K562 (cell line): ENCODE results near the gene SLC7A6OS. TPM values are rescaled to one million over a fixed set of nuclear protein-coding genes. Genes with fewer than 3 reads are reported as not detected.

Experiments used
- ARID1B ChIP-seq: fragments of 450-650 bp; IDR thresholded peaks from 2 replicates; pipeline ENCODE4 v1.6.1; 2016; ENCODE audit warnings: antibody characterized with exemption, mild to moderate bottlenecking, inconsistent platforms
- CBFA2T3 ChIP-seq: fragments of 450-650 bp; IDR thresholded peaks from 2 replicates; pipeline ENCODE4 v1.6.1; 2017
- CBFB ChIP-seq: sonication (generic); formaldehyde crosslinking; IDR thresholded peaks from 2 replicates; pipeline ENCODE4 v1.4.0; 2020; ENCODE audit warnings: mild to moderate bottlenecking, missing genetic modification reagents
- HNRNPH1 ChIP-seq: fragments of 200-400 bp; formaldehyde crosslinking; optimal IDR thresholded peaks from 2 replicates; pipeline ENCODE3; 2017; ENCODE audit warnings: low read depth, mild to moderate bottlenecking, low read length, moderate library complexity
- HNRNPLL ChIP-seq: fragments of 200-400 bp; formaldehyde crosslinking; IDR thresholded peaks from 2 replicates; pipeline ENCODE4 v1.6.1; 2017; ENCODE audit warnings: low read length, low read depth, mild to moderate bottlenecking; ENCODE audit not compliant: poor library complexity, severe bottlenecking
- RAD51 ChIP-seq: fragments of 450-650 bp; IDR thresholded peaks from 2 replicates; pipeline ENCODE4 v1.7.1; 2016; ENCODE audit warnings: low read depth, mild to moderate bottlenecking, borderline replicate concordance
- SIX5 ChIP-seq, 2 experiments: IDR thresholded peaks; 2 replicates each; pipeline ENCODE4 v1.6.1; 2011; ENCODE audit warnings: low read length in 2 of 2, borderline replicate concordance in 1 of 2, low read depth in 1 of 2, mild to moderate bottlenecking in 1 of 2, moderate library complexity in 1 of 2; ENCODE audit not compliant: insufficient read depth in 1 of 2
- SPI1 ChIP-seq: IDR thresholded peaks from 2 replicates; pipeline ENCODE4 v1.6.1; 2011; ENCODE audit warnings: low read depth, low read length, control low read depth, borderline replicate concordance
- TGIF2 ChIP-seq: sonication (generic); formaldehyde crosslinking; IDR thresholded peaks from 2 replicates; pipeline ENCODE4 v1.8.1; 2022; ENCODE audit warnings: mild to moderate bottlenecking, missing genetic modification reagents, moderate library complexity
- ZNF165 ChIP-seq: fragments of 250-450 bp; sonication (Bioruptor Pico); IDR thresholded peaks from 2 replicates; pipeline ENCODE4 v1.4.0; 2020; ENCODE audit warnings: borderline replicate concordance
- ZNF324 ChIP-seq: fragments of 250-450 bp; sonication (Bioruptor Pico); IDR thresholded peaks from 2 replicates; pipeline ENCODE4 v1.4.0; 2020; ENCODE audit warnings: mild to moderate bottlenecking
- ZNF561 ChIP-seq: fragments of 450-650 bp; formaldehyde crosslinking; conservative IDR thresholded peaks from 2 replicates; pipeline ENCODE4 v1.4.0; 2020; ENCODE audit warnings: mild to moderate bottlenecking, moderate library complexity
- ZNF584 ChIP-seq: fragments of 200-800 bp; sonication (Bioruptor generic); IDR thresholded peaks from 2 replicates; pipeline ENCODE4 v1.6.1; 2016; ENCODE audit warnings: low read depth, mild to moderate bottlenecking, missing genetic modification characterization, missing compliant biosample characterization
- polyA plus RNA-seq, 8 experiments: library from polyadenylated mRNA; depleted of rRNA in 4 of 8; stranded (reverse) in 5 of 8; unstranded in 3 of 8; fragments of >200 nt; fragmentation: Nextera tagmentation in 2 of 8; fragmentation: Illumina TruSeq in 1 of 8; extraction: Ambion mirVana in 2 of 8; extraction: Trizol in 1 of 8; gene quantifications; 2 replicates each; pipeline versions ENCODE4 v1.2.1 to v1.2.3, GENCODE V29; 2011 to 2014; ENCODE audit warnings: inconsistent platforms in 1 of 8, missing spikeins in 1 of 8
- total RNA-seq, 7 experiments: library from RNA; depleted of rRNA in 6 of 7; stranded (reverse); fragments of >200 nt in 6 of 7; fragmentation: Illumina TruSeq in 2 of 7; extraction: Trizol in 2 of 7; gene quantifications; 2 replicates each; pipeline versions ENCODE4 v1.2.1 to v1.2.3, GENCODE V29; 2011 to 2021; ENCODE audit warnings: low replicate concordance in 1 of 7
- TF ChIP-seq, protein P1 (sequence below): fragments of 450-650 bp; IDR thresholded peaks from 2 replicates; pipeline ENCODE4 v1.6.1; 2016; ENCODE audit warnings: borderline replicate concordance
- TF ChIP-seq, protein P2 (sequence below): sonication (generic); formaldehyde crosslinking; IDR thresholded peaks from 2 replicates; pipeline ENCODE4 v1.8.1; 2023; ENCODE audit warnings: mild to moderate bottlenecking, missing genetic modification reagents, moderate library complexity
- TF ChIP-seq, protein P3 (sequence below): fragments of 250-450 bp; sonication (Bioruptor Pico); IDR thresholded peaks from 2 replicates; pipeline ENCODE4 v1.5.0; 2021
- TF ChIP-seq, protein P4 (sequence below): fragments of 450-650 bp; conservative IDR thresholded peaks from 2 replicates; pipeline ENCODE4 v1.6.1; 2016; ENCODE audit warnings: missing genetic modification characterization, low read depth, mild to moderate bottlenecking, missing compliant biosample characterization, moderate library complexity

Gene SLC7A6OS
- total and polyA plus RNA-seq, 9 of the 15 experiments (the other 6 are each of a cell fraction or from before 2014, with no cell fraction given) = 2.7 to 23.6 (median 17.2) TPM

DNA sequence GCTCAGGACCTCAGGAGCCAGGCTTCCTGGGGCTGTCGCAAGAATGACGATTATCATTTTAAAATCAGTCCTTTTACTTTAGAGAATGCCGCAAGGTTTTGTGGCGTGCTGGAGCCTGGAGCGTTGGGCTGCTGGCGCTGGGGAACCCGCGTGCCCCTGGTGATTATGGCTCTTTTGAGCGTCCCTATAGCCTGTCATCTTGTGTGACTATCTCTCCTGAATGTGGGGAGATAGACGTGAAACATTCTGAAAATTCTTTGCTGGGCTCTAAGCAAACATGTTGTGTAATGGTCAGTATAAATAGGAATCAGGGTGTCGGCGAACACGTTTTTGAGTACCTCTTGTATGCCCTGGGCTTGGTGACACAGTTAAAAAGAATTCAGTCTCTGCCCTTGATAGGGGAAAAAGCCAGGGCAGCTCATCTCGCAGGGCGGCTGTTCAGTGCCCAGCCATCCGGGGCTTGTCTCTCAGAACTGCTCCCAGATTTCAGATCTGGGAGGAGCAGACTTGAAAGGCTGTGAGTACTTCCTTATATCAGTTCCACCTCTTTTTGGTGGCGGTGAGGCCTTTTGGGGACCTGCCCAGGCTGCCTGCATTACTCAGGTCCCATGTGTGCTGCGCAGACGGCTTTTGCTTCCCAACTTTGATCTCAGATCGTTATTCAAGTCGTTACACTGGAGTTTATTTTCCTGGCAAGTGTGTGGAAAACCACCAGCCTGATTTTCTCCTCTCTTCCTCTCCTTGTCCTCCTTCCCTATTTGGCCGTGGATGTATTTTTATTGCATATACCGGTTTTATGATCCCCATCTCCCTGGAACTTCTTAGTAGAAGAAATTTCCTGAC is 45.4 kb downstream of the SLC7A6OS start (continued):
- TF ChIP-seq, protein P1, sequence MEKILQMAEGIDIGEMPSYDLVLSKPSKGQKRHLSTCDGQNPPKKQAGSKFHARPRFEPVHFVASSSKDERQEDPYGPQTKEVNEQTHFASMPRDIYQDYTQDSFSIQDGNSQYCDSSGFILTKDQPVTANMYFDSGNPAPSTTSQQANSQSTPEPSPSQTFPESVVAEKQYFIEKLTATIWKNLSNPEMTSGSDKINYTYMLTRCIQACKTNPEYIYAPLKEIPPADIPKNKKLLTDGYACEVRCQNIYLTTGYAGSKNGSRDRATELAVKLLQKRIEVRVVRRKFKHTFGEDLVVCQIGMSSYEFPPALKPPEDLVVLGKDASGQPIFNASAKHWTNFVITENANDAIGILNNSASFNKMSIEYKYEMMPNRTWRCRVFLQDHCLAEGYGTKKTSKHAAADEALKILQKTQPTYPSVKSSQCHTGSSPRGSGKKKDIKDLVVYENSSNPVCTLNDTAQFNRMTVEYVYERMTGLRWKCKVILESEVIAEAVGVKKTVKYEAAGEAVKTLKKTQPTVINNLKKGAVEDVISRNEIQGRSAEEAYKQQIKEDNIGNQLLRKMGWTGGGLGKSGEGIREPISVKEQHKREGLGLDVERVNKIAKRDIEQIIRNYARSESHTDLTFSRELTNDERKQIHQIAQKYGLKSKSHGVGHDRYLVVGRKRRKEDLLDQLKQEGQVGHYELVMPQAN = 0 out of 2 replicates have a peak, but pooled peaks have one; percentile 12
- TF ChIP-seq SPI1 (no peak), HNRNPH1 (no peak), SIX5 (IDR thresholded peaks at IDR 0.05; ENCODE audit: borderline replicate concordance in 1 of 2, insufficient read depth in 1 of 2, low read depth in 1 of 2, low read length in 2 of 2) (no peak), HNRNPLL (peak; percentile 28), ZNF584 (no peak), ARID1B (0 out of 2 replicates have a peak, but pooled peaks have one; percentile 19), RAD51 (no peak), TGIF2 (CRISPR knock-in tag) (0 out of 2 replicates have a peak, but pooled peaks have one; percentile 6), CBFA2T3 (no peak), ZNF324 (CRISPR knock-in tag) (no peak), ZNF165 (CRISPR knock-in tag) (no peak), CBFB (CRISPR knock-in tag) (no peak), ZNF561 (CRISPR knock-in tag) (no peak)
- TF ChIP-seq, protein P2, sequence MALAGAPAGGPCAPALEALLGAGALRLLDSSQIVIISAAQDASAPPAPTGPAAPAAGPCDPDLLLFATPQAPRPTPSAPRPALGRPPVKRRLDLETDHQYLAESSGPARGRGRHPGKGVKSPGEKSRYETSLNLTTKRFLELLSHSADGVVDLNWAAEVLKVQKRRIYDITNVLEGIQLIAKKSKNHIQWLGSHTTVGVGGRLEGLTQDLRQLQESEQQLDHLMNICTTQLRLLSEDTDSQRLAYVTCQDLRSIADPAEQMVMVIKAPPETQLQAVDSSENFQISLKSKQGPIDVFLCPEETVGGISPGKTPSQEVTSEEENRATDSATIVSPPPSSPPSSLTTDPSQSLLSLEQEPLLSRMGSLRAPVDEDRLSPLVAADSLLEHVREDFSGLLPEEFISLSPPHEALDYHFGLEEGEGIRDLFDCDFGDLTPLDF (CRISPR knock-in tag) = no peak
- TF ChIP-seq, protein P3, sequence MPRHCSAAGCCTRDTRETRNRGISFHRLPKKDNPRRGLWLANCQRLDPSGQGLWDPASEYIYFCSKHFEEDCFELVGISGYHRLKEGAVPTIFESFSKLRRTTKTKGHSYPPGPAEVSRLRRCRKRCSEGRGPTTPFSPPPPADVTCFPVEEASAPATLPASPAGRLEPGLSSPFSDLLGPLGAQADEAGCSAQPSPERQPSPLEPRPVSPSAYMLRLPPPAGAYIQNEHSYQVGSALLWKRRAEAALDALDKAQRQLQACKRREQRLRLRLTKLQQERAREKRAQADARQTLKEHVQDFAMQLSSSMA (CRISPR knock-in tag) = no peak
- TF ChIP-seq, protein P4, sequence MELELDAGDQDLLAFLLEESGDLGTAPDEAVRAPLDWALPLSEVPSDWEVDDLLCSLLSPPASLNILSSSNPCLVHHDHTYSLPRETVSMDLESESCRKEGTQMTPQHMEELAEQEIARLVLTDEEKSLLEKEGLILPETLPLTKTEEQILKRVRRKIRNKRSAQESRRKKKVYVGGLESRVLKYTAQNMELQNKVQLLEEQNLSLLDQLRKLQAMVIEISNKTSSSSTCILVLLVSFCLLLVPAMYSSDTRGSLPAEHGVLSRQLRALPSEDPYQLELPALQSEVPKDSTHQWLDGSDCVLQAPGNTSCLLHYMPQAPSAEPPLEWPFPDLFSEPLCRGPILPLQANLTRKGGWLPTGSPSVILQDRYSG (tag) = no peak
